Panc1 (cell line): ENCODE measurements around the gene NKG7. TPM values are rescaled to one million over a fixed set of nuclear protein-coding genes. Genes with fewer than 3 reads are reported as not detected.

ENCODE experiments used
- ATAC-seq: fragments of 200-7000 bp; cut with Tn5 transposase; 2 replicates; pipeline ENCODE4 v1.9.1; 2020; ENCODE audit warnings: mild to moderate bottlenecking, moderate library complexity
- BruUV-seq: library from RNA; stranded (reverse); fragments of 400-500 nt; replicated peaks from 2 replicates; lab custom pipeline; 2021; lab: Mats Ljungman, UMichigan
- CTCF ChIA-PET: fragments of 300-600 bp; sonication (Branson Sonifier 250); formaldehyde crosslinking; loops from one replicate; lab custom pipeline; 2022; ENCODE audit warnings: antibody characterized with exemption; lab: Charles Lee
- POLR2A ChIA-PET: fragments of 300-600 bp; sonication (Branson Sonifier 250); formaldehyde crosslinking; loops from one replicate; lab custom pipeline; 2022; ENCODE audit warnings: antibody characterized with exemption; lab: Charles Lee
- DNase-seq: peaks from one replicate; pipeline ENCODE4 v3.0.0-alpha.2; 2010; ENCODE audit warnings: low read depth, low spot score
- H3K27ac ChIP-seq: 2 replicates; pipeline ENCODE4 v1.5.1; 2011; ENCODE audit warnings: mild to moderate bottlenecking, low read length, inconsistent platforms
- H3K27me3 ChIP-seq: fragments of 200-500 bp; sonication (Bioruptor generic); 2 replicates; pipeline ENCODE4 v1.6.0; 2014; ENCODE audit warnings: low read length, inconsistent platforms; ENCODE audit not compliant: control insufficient read depth, insufficient read depth
- H3K36me3 ChIP-seq: fragments of 200-500 bp; sonication (Bioruptor generic); 2 replicates; pipeline ENCODE4 v1.5.1; 2014; ENCODE audit warnings: inconsistent platforms, mild to moderate bottlenecking, low read length, moderate library complexity; ENCODE audit not compliant: control insufficient read depth, insufficient read depth
- H3K4me1 ChIP-seq: 2 replicates; pipeline ENCODE4 v1.5.1; 2011; ENCODE audit warnings: inconsistent platforms, mild to moderate bottlenecking, low read length, moderate library complexity; ENCODE audit not compliant: control insufficient read depth, insufficient read depth
- H3K4me3 ChIP-seq, 2 experiments: 2 replicates each; pipeline ENCODE4 v1.5.1; 2011 to 2012; ENCODE audit warnings: low read depth in 2 of 2, low read length in 2 of 2, mild to moderate bottlenecking in 2 of 2, inconsistent platforms in 1 of 2, moderate library complexity in 1 of 2
- H3K9me3 ChIP-seq: fragments of 200-500 bp; sonication (Bioruptor generic); 2 replicates; pipeline ENCODE4 v1.5.1; 2014; ENCODE audit warnings: low read depth, mild to moderate bottlenecking, inconsistent platforms, low read length, moderate library complexity; ENCODE audit not compliant: control insufficient read depth, insufficient read depth
- CTCF ChIP-seq: fragments of 450-650 bp; IDR thresholded peaks from 2 replicates; pipeline ENCODE4 v1.5.1; 2017; ENCODE audit warnings: mild to moderate bottlenecking
- POLR2AphosphoS5 ChIP-seq: IDR thresholded peaks from 2 replicates; pipeline ENCODE4 v1.6.1; 2012; ENCODE audit warnings: mild to moderate bottlenecking, low read depth, low read length, moderate library complexity
- REST ChIP-seq, 2 experiments: IDR thresholded peaks; 2 replicates each; pipeline ENCODE4 v1.6.1; 2011 to 2012; ENCODE audit warnings: low read depth in 2 of 2, control low read depth in 1 of 2, low read length in 1 of 2, mild to moderate bottlenecking in 1 of 2, moderate library complexity in 1 of 2; ENCODE audit not compliant: insufficient read depth in 1 of 2
- SIN3A ChIP-seq: IDR thresholded peaks from 2 replicates; pipeline ENCODE4 v1.6.1; 2012; ENCODE audit warnings: low read depth, mild to moderate bottlenecking, low read length, moderate library complexity, borderline replicate concordance; ENCODE audit not compliant: insufficient read depth
- TCF7L2 ChIP-seq: IDR thresholded peaks from 2 replicates; pipeline ENCODE4 v1.6.1; 2011; ENCODE audit warnings: mild to moderate bottlenecking, low read depth, low read length, inconsistent platforms
- in situ Hi-C: cut with HindIII; loops from 2 replicates; pipeline ENCODE4 v1.10.0; 2016; ENCODE audit warnings: low sequenced_read_pairs, low pct_unique_long_range_greater_than_20kb
- intact Hi-C: fragments of 100-400 bp; cut with micrococcal nuclease; formaldehyde crosslinking; loops from one replicate; pipeline ENCODE4 v1.10.0; 2022; ENCODE audit not compliant: unreplicated experiment
- total RNA-seq: library from RNA; stranded (reverse); gene quantifications from one replicate; pipeline ENCODE4 v1.2.1, GENCODE V29; 2021; ENCODE audit not compliant: unreplicated experiment

The NKG7 gene
- total RNA-seq, 1 experiment from 2014 or later: 0.23 TPM

GRCh38 chr19:51337861-51338562, 34.4 kb downstream of the NKG7 start:
- in situ Hi-C loops (no loop called here), intact Hi-C loops (loop anchor here (5.0 to 10.0 kb wide), 2 partner anchors 69 to 317 kb away; no protein-coding TSS in a partner anchor)

More at GRCh38 chr19:51337861-51338562, 34.4 kb downstream of the NKG7 start:
- TF ChIP-seq TCF7L2 (no peak), REST (IDR thresholded peaks at IDR 0.05; ENCODE audit: insufficient read depth in 1 of 2, low read depth in 2 of 2, low read length in 1 of 2) (no peak), POLR2AphosphoS5 (no peak), SIN3A (no peak), CTCF (no peak)
- Histone ChIP-seq H3K27me3 (no peaks in the 10 kb centered on the region), H3K36me3 (no peaks in the 10 kb centered on the region), H3K27ac (peak overlapping the region; percentile 39; the same call in 1 of the 2 replicates), H3K4me1 (no peaks in the 10 kb centered on the region), H3K9me3 (no peaks in the 10 kb centered on the region), H3K4me3 (no peak overlapping the region; a peak in 1 of 4 replicates)
- BruUV-seq: no TSS peak
- DNase-seq (no peak), ATAC-seq (no peak)
- ChIA-PET CTCF (no interaction called here), POLR2A (no interaction called here)
